ENCODE measurements around the gene GPAT3. TPM values are rescaled to one million over a fixed set of nuclear protein-coding genes. Genes with fewer than 3 reads are reported as not detected.

GPAT3 gene
- total and polyA plus RNA-seq, 4 donors, result 2.5 to 11.6 (median 7.6) TPM

GRCh38 chr4:83604321-83604720, 68.4 kb downstream of the GPAT3 start:
- Histone ChIP-seq H3K9me3 (ENCODE audit: control insufficient read depth in 4 of 4, insufficient read depth in 3 of 4, low read length in 3 of 4) (no peaks in the 10 kb centered on the region), H3K27ac (ENCODE audit: low read depth in 1 of 2, low read length in 1 of 2) (no peak overlapping the region), H3K9ac (ENCODE audit: insufficient read depth in 1 of 2, low read length in 2 of 2) (no peak overlapping the region), H3K4me1 (ENCODE audit: control insufficient read depth in 5 of 5, insufficient read depth in 5 of 5, low read length in 5 of 5) (peaks cover 0 to 16% (median 5%) of the 10 kb centered on the region in 5 donors), H3K4me3 (no peak overlapping the region), H3K36me3 (ENCODE audit: control insufficient read depth in 4 of 4, insufficient read depth in 4 of 4, low read length in 4 of 4) (peaks cover 0 to 4% (median 2%) of the 10 kb centered on the region in 4 donors), H3K27me3 (ENCODE audit: control insufficient read depth in 3 of 3, insufficient read depth in 3 of 3, low read length in 2 of 3) (no peaks in the 10 kb centered on the region)
- no peak for TF ChIP-seq CTCF (IDR thresholded peaks at IDR 0.05; ENCODE audit: control extremely low read depth, extremely low read depth)
- DNase-seq (no peak), ATAC-seq (ENCODE audit: insufficient read depth, low FRiP score) (no peak)
- 59 to 84% methylated on average over 2 of the region's 2 CpGs for WGBS, 2 donors

GRCh38 chr4:83605210-83605609, 69.3 kb downstream of the GPAT3 start:
- peaks cover 0 to 4% (median 2%) of the 10 kb centered on the region in 4 donors for H3K36me3 ChIP-seq (ENCODE audit: control insufficient read depth in 4 of 4, insufficient read depth in 4 of 4, low read length in 4 of 4)
- no peak overlapping the region for H3K27ac ChIP-seq (ENCODE audit: low read depth in 1 of 2, low read length in 1 of 2)
- H3K27me3 ChIP-seq (ENCODE audit: control insufficient read depth in 3 of 3, insufficient read depth in 3 of 3, low read length in 2 of 3), result no peaks in the 10 kb centered on the region
- TF ChIP-seq CTCF (IDR thresholded peaks at IDR 0.05; ENCODE audit: control extremely low read depth, extremely low read depth), result no peak
- ATAC-seq (ENCODE audit: insufficient read depth, low FRiP score) (no peak), DNase-seq (no peak)
- H3K4me1 ChIP-seq (ENCODE audit: control insufficient read depth in 5 of 5, insufficient read depth in 5 of 5, low read length in 5 of 5), result peaks cover 0 to 16% (median 5%) of the 10 kb centered on the region in 5 donors
- H3K9ac ChIP-seq (ENCODE audit: insufficient read depth in 1 of 2, low read length in 2 of 2), result no peak overlapping the region
- H3K9me3 ChIP-seq (ENCODE audit: control insufficient read depth in 4 of 4, insufficient read depth in 3 of 4, low read length in 3 of 4), result no peaks in the 10 kb centered on the region
- 75 to 94% methylated on average over 3 of the region's 3 CpGs for WGBS, 2 donors
- H3K4me3 ChIP-seq, result no peak overlapping the region

GRCh38 chr4:83605744-83606172, 69.8 kb downstream of the GPAT3 start:
- peaks cover 0 to 4% (median 2%) of the 10 kb centered on the region in 4 donors for H3K36me3 ChIP-seq (ENCODE audit: control insufficient read depth in 4 of 4, insufficient read depth in 4 of 4, low read length in 4 of 4)
- no peak overlapping the region for H3K9ac ChIP-seq (ENCODE audit: insufficient read depth in 1 of 2, low read length in 2 of 2)
- 78 to 85% methylated on average over 3 of the region's 3 CpGs for WGBS, 2 donors
- no peak overlapping the region for H3K4me3 ChIP-seq
- H3K4me1 ChIP-seq (ENCODE audit: control insufficient read depth in 5 of 5, insufficient read depth in 5 of 5, low read length in 5 of 5), result peaks cover 0 to 16% (median 5%) of the 10 kb centered on the region in 5 donors
- ATAC-seq (ENCODE audit: insufficient read depth, low FRiP score) (no peak), DNase-seq (no peak)
- peak overlapping the region in 1 of 2 donors; percentile 9 for H3K27ac ChIP-seq (ENCODE audit: low read depth in 1 of 2, low read length in 1 of 2)
- no peaks in the 10 kb centered on the region for H3K27me3 ChIP-seq (ENCODE audit: control insufficient read depth in 3 of 3, insufficient read depth in 3 of 3, low read length in 2 of 3)
- peaks cover 0 to 3% (median 0%) of the 10 kb centered on the region in 4 donors for H3K9me3 ChIP-seq (ENCODE audit: control insufficient read depth in 4 of 4, insufficient read depth in 3 of 4, low read length in 3 of 4)
- TF ChIP-seq CTCF (IDR thresholded peaks at IDR 0.05; ENCODE audit: control extremely low read depth, extremely low read depth), result no peak

GRCh38 chr4:83606460-83606859, 70.6 kb downstream of the GPAT3 start:
- Histone ChIP-seq H3K36me3 (ENCODE audit: control insufficient read depth in 4 of 4, insufficient read depth in 4 of 4, low read length in 4 of 4) (peaks cover 0 to 4% (median 2%) of the 10 kb centered on the region in 4 donors), H3K9ac (ENCODE audit: insufficient read depth in 1 of 2, low read length in 2 of 2) (no peak overlapping the region), H3K4me3 (no peak overlapping the region), H3K27ac (ENCODE audit: low read depth in 1 of 2, low read length in 1 of 2) (no peak overlapping the region), H3K4me1 (ENCODE audit: control insufficient read depth in 5 of 5, insufficient read depth in 5 of 5, low read length in 5 of 5) (peaks cover 0 to 16% (median 5%) of the 10 kb centered on the region in 5 donors), H3K27me3 (ENCODE audit: control insufficient read depth in 3 of 3, insufficient read depth in 3 of 3, low read length in 2 of 3) (no peaks in the 10 kb centered on the region), H3K9me3 (ENCODE audit: control insufficient read depth in 4 of 4, insufficient read depth in 3 of 4, low read length in 3 of 4) (peaks cover 0 to 4% (median 0%) of the 10 kb centered on the region in 4 donors)
- no peak for TF ChIP-seq CTCF (IDR thresholded peaks at IDR 0.05; ENCODE audit: control extremely low read depth, extremely low read depth)
- DNase-seq (no peak), ATAC-seq (ENCODE audit: insufficient read depth, low FRiP score) (no peak)

Data from lung (tissue), 12 donors.